ENCODE measurements around the gene WDR18.

The WDR18 gene

GRCh38 chr19:1041835-1042685, 57.9 kb downstream of the WDR18 start:
- no peak for DNase-seq (ENCODE audit: low read depth in 2 of 2)

GRCh38 chr19:1042689-1043511, 58.8 kb downstream of the WDR18 start:
- DNase-seq (ENCODE audit: low read depth in 2 of 2) = no peak

All from stimulated activated CD8-positive, alpha-beta memory T cell treated with anti-CD3 and anti-CD28 coated beads, Interleukin-15, amount 100 ng/mL, for 4 hours (primary cell).